Measurements from ENCODE around the gene RCBTB1.

Gene RCBTB1

GRCh38 chr13:49597043-49597641 is 11.8 kb upstream of the RCBTB1 start:
- TF ChIP-seq CEBPB (IDR thresholded peaks at IDR 0.05) (no peak), EP300 (IDR thresholded peaks at IDR 0.05; ENCODE audit: borderline replicate concordance) (no peak), TCF12 (IDR thresholded peaks at IDR 0.05; ENCODE audit: low read depth) (no peak), NFIC (IDR thresholded peaks at IDR 0.05) (no peak), TAF1 (IDR thresholded peaks at IDR 0.05; ENCODE audit: low read depth) (no peak), MAX (IDR thresholded peaks at IDR 0.05) (no peak), FOXM1 (IDR thresholded peaks at IDR 0.05; ENCODE audit: borderline replicate concordance, low read depth) (no peak), TEAD4 (IDR thresholded peaks at IDR 0.05) (no peak), REST (IDR thresholded peaks at IDR 0.05; ENCODE audit: low read depth) (no peak), ZBTB7A (IDR thresholded peaks at IDR 0.05; ENCODE audit: low read depth) (no peak), YY1 (IDR thresholded peaks at IDR 0.05; ENCODE audit: low read depth) (no peak)

- TF ChIP-seq USF1 (IDR thresholded peaks at IDR 0.05) (no peak), YY1 (IDR thresholded peaks at IDR 0.05; ENCODE audit: low read depth) (no peak)
Observed at GRCh38 chr13:49596221-49596620, 10.9 kb upstream of the RCBTB1 start.

GRCh38 chr13:49594576-49594975 is 9.2 kb upstream of the RCBTB1 start:
- no peak for TF ChIP-seq TAF1 (IDR thresholded peaks at IDR 0.05; ENCODE audit: low read depth)
- no peak for TF ChIP-seq TCF12 (IDR thresholded peaks at IDR 0.05; ENCODE audit: low read depth)
- TF ChIP-seq REST (IDR thresholded peaks at IDR 0.05; ENCODE audit: low read depth) = no peak
- TF ChIP-seq EGR1 (IDR thresholded peaks at IDR 0.05) = no peak
- no peak for TF ChIP-seq RAD21 (IDR thresholded peaks at IDR 0.05; ENCODE audit: low read depth)
- no peak for TF ChIP-seq USF1 (IDR thresholded peaks at IDR 0.05)
- no peak for TF ChIP-seq CREB1 (IDR thresholded peaks at IDR 0.05; ENCODE audit: low read depth)
- no peak for TF ChIP-seq ZBTB7A (IDR thresholded peaks at IDR 0.05; ENCODE audit: low read depth)
- no peak for TF ChIP-seq NFIC (IDR thresholded peaks at IDR 0.05)
- TF ChIP-seq MAX (IDR thresholded peaks at IDR 0.05) = no peak
- TF ChIP-seq TEAD4 (IDR thresholded peaks at IDR 0.05) = no peak
- no peak for TF ChIP-seq CEBPB (IDR thresholded peaks at IDR 0.05)
- TF ChIP-seq YY1 (IDR thresholded peaks at IDR 0.05; ENCODE audit: low read depth) = no peak
- no peak for TF ChIP-seq EP300 (IDR thresholded peaks at IDR 0.05; ENCODE audit: borderline replicate concordance)
- TF ChIP-seq FOXM1 (IDR thresholded peaks at IDR 0.05; ENCODE audit: borderline replicate concordance, low read depth) = no peak

- TF ChIP-seq TAF1 (IDR thresholded peaks at IDR 0.05; ENCODE audit: low read depth) = no peak
- TF ChIP-seq ZBTB7A (IDR thresholded peaks at IDR 0.05; ENCODE audit: low read depth) = no peak
- TF ChIP-seq REST (IDR thresholded peaks at IDR 0.05; ENCODE audit: low read depth) = no peak
- TF ChIP-seq CEBPB (IDR thresholded peaks at IDR 0.05) = no peak
- TF ChIP-seq FOXM1 (IDR thresholded peaks at IDR 0.05; ENCODE audit: borderline replicate concordance, low read depth) = no peak
- TF ChIP-seq TEAD4 (IDR thresholded peaks at IDR 0.05) = no peak
- no peak for TF ChIP-seq EP300 (IDR thresholded peaks at IDR 0.05; ENCODE audit: borderline replicate concordance)
- TF ChIP-seq YY1 (IDR thresholded peaks at IDR 0.05; ENCODE audit: low read depth) = no peak
- TF ChIP-seq MAX (IDR thresholded peaks at IDR 0.05) = no peak
- no peak for TF ChIP-seq TCF12 (IDR thresholded peaks at IDR 0.05; ENCODE audit: low read depth)
- no peak for TF ChIP-seq USF1 (IDR thresholded peaks at IDR 0.05)
- no peak for TF ChIP-seq EGR1 (IDR thresholded peaks at IDR 0.05)
- no peak for TF ChIP-seq CREB1 (IDR thresholded peaks at IDR 0.05; ENCODE audit: low read depth)
- TF ChIP-seq NFIC (IDR thresholded peaks at IDR 0.05) = no peak
- TF ChIP-seq RAD21 (IDR thresholded peaks at IDR 0.05; ENCODE audit: low read depth) = no peak
Observed at GRCh38 chr13:49587311-49587847, 2.0 kb upstream of the RCBTB1 start.

Measured in Ishikawa (cell line).